Natural killer cell (primary cell): Measurements from ENCODE around the gene MIA2. TPM values are rescaled to one million over a fixed set of nuclear protein-coding genes. Genes with fewer than 3 reads are reported as not detected.

Source experiments
- ATAC-seq, 3 donors: fragments of 150-1000 bp in 2 of 3; fragments of 200-7000 bp in 1 of 3; cut with Tn5 transposase; 1 replicate in 1 of 3; 2 replicates in 2 of 3; pipeline ENCODE4 v1.10.0; 2021; ENCODE audit warnings: mild to moderate bottlenecking in 2 of 3, moderate library complexity in 2 of 3
- DNase-seq, 2 donors: peaks; one replicate each; pipeline versions ENCODE4 v3.0.0 to v3.0.0-alpha.2; 2013 to 2021; ENCODE audit warnings: mixed read lengths in 1 of 2
- H3K27ac ChIP-seq: one replicate; pipeline ENCODE4 v1.5.1; 2013; ENCODE audit warnings: mild to moderate bottlenecking, low read length
- H3K27me3 ChIP-seq: one replicate; pipeline ENCODE4 v1.6.1; 2013; ENCODE audit warnings: low read length; ENCODE audit not compliant: control insufficient read depth, insufficient read depth
- H3K36me3 ChIP-seq: one replicate; pipeline ENCODE4 v1.6.1; 2013; ENCODE audit warnings: low read length; ENCODE audit not compliant: control insufficient read depth, insufficient read depth
- H3K4me1 ChIP-seq: one replicate; pipeline ENCODE4 v1.6.1; 2013; ENCODE audit warnings: low read length; ENCODE audit not compliant: control insufficient read depth, insufficient read depth
- H3K4me3 ChIP-seq: one replicate; pipeline ENCODE4 v1.5.1; 2013; ENCODE audit warnings: low read length
- H3K9me3 ChIP-seq: one replicate; pipeline ENCODE4 v1.6.1; 2013; ENCODE audit warnings: low read length; ENCODE audit not compliant: control insufficient read depth, insufficient read depth
- H3K27ac Mint-ChIP-seq, 2 donors: one replicate each; pipeline ENCODE4 v1.8.0; 2022; ENCODE audit warnings: mild to moderate bottlenecking in 2 of 2, mixed read lengths in 2 of 2, moderate library complexity in 1 of 2
- H3K27me3 Mint-ChIP-seq, 2 donors: one replicate each; pipeline ENCODE4 v1.8.0; 2022; ENCODE audit warnings: low read depth in 2 of 2, mixed read lengths in 2 of 2
- H3K36me3 Mint-ChIP-seq: one replicate; pipeline ENCODE4 v1.8.0; 2022; ENCODE audit warnings: mixed read lengths
- H3K4me1 Mint-ChIP-seq, 2 donors: one replicate each; pipeline ENCODE4 v1.8.0; 2022; ENCODE audit warnings: mixed read lengths in 2 of 2
- H3K4me3 Mint-ChIP-seq: one replicate; pipeline ENCODE4 v1.8.0; 2022; ENCODE audit warnings: mild to moderate bottlenecking, moderate library complexity, mixed read lengths
- H3K9me3 Mint-ChIP-seq, 2 donors: one replicate each; pipeline ENCODE4 v1.8.0; 2022; ENCODE audit warnings: mixed read lengths in 2 of 2
- CTCF ChIP-seq: fragments of 200-600 bp; IDR thresholded peaks from one replicate; pipeline ENCODE4 v1.8.0; 2022; ENCODE audit warnings: antibody characterized with exemption
- WGBS: methylation state at CpG from one replicate; pipeline ENCODE4 v1.1.7; 2013; ENCODE audit warnings: missing lambda C conversion rate; ENCODE audit not compliant: insufficient coverage; 5-methylcytosine and 5-hydroxymethylcytosine counted together
- intact Hi-C: fragments of 100-400 bp; cut with micrococcal nuclease; formaldehyde crosslinking; loops from one replicate; pipeline ENCODE4 v1.14.2; 2022
- total RNA-seq, 4 donors: library from RNA; stranded (reverse); fragments of 120-200 nt in 1 of 4; gene quantifications; one replicate each; pipeline versions ENCODE4 v1.2.3 to v1.2.4, GENCODE V29; 2013 to 2022

The MIA2 gene
- total RNA-seq, 3 donors from 2014 or later (not counting 1 experiment from before 2014, with no cell fraction given) = 44.7 to 45.7 (median 45.4) TPM

DNA sequence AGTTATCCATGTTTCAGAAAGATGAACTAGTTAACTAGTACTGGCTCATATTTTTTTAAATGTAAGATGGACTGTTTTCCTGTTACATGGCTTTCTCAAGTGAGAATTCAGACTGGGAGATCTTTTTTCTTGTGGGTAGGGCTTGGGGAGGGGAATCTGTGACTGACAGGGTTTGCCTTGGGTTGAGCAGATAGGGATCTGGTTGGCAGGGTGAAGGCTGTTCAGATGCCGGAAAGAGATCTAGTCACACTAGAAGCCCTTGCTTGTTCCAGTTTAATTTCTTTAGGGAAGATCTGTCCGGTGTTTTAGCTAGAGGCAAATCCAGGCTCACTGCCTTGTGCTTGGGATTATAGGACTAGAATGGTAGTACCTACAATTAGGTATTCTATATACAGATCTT is 135.3 kb downstream of the MIA2 start:
- intact Hi-C loops = loop anchor here (10.0 kb wide), 1 partner anchor 134 kb away; the partner anchor contains the start of gene MIA2
- peaks cover 3 to 4% of the 10 kb centered on the region in 2 donors for H3K9me3 Mint-ChIP-seq
- no peaks in the 10 kb centered on the region for H3K4me1 ChIP-seq
- no peaks in the 10 kb centered on the region for H3K27me3 Mint-ChIP-seq
- peaks cover 20 to 21% of the 10 kb centered on the region in 2 donors for H3K4me1 Mint-ChIP-seq
- H3K27ac Mint-ChIP-seq = peak overlapping the region; percentile 35 to 65
- no peak for ATAC-seq
- H3K27ac ChIP-seq = no peak overlapping the region
- peaks cover 5% of the 10 kb centered on the region for H3K9me3 ChIP-seq
- H3K4me3 ChIP-seq = no peak overlapping the region
- H3K36me3 ChIP-seq = peaks cover 11% of the 10 kb centered on the region
- H3K4me3 Mint-ChIP-seq = no peak overlapping the region
- 96% methylated on average over 1 of the region's 2 CpGs for WGBS
- no peak for DNase-seq
- no peak for TF ChIP-seq CTCF
- no peaks in the 10 kb centered on the region for H3K27me3 ChIP-seq
- H3K36me3 Mint-ChIP-seq = peaks cover 18% of the 10 kb centered on the region

DNA sequence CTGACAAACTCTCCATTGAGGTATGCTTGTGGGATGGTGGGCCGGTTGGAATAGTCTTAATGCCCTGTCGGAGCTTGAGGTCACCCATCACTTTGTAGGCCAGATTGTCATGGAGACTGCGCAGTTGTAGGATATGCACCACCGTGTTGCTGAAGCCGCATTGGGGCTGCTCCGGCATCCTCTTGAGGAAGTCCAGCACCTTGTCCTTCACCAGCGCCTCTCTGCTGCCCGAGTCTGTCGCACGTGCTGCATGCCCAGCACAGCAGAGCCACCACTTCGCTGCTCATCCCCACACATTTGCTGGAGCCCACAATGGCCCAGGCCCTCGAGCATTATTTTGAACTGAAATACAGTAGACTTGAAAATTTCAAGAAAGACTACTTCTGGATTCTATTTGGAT is 136.7 kb downstream of the MIA2 start:
- no peak for ATAC-seq

DNA sequence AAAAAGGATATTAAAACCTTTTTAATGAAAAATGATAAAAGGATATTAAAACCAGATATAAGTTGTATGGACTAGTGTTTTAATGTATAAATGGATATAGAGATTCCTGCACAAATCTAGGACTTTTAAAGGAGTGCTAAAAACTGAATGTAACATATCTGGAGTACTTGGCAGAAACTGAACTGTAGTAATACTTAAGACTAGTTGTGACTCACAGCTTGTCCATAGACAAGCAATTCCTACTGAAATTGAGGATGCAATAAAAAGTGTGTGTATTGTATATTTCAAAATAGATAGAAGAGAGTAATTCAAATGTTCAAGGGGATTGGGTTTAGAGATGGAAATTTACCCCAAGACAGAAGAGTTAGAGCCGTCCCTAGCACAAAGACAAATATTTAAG is 138.9 kb downstream of the MIA2 start:
- 86% methylated on average over 1 of the region's 1 CpG for WGBS
- intact Hi-C loops = no loop called here
- no peak for TF ChIP-seq CTCF
- no peaks in the 10 kb centered on the region for H3K4me1 ChIP-seq
- H3K27ac ChIP-seq = no peak overlapping the region
- Mint-ChIP-seq H3K4me1 (peaks cover 17 to 29% of the 10 kb centered on the region in 2 donors), H3K27me3 (no peaks in the 10 kb centered on the region), H3K4me3 (no peak overlapping the region), H3K27ac (peak overlapping the region in 1 of 2 donors; percentile 7), H3K36me3 (no peaks in the 10 kb centered on the region), H3K9me3 (no peaks in the 10 kb centered on the region)
- no peaks in the 10 kb centered on the region for H3K27me3 ChIP-seq
- no peak overlapping the region for H3K4me3 ChIP-seq
- no peaks in the 10 kb centered on the region for H3K9me3 ChIP-seq
- no peak for ATAC-seq
- no peak for DNase-seq
- peaks cover 11% of the 10 kb centered on the region for H3K36me3 ChIP-seq

More for the DNA sequence above, 136.7 kb downstream of the MIA2 start:
- H3K27ac ChIP-seq = no peak overlapping the region
- H3K36me3 ChIP-seq = peaks cover 11% of the 10 kb centered on the region
- peaks cover 7% of the 10 kb centered on the region for H3K36me3 Mint-ChIP-seq
- WGBS = 98% methylated on average over 12 of the region's 12 CpGs
- DNase-seq = no peak
- no peak for TF ChIP-seq CTCF
- peaks cover 20 to 21% of the 10 kb centered on the region in 2 donors for H3K4me1 Mint-ChIP-seq
- intact Hi-C loops = no loop called here
- H3K9me3 ChIP-seq = no peaks in the 10 kb centered on the region
- no peaks in the 10 kb centered on the region for H3K4me1 ChIP-seq
- no peak overlapping the region for H3K4me3 Mint-ChIP-seq
- peaks cover 1% of the 10 kb centered on the region in 2 donors for H3K9me3 Mint-ChIP-seq
- H3K27ac Mint-ChIP-seq = peak overlapping the region in 1 of 2 donors; percentile 25
- H3K27me3 Mint-ChIP-seq = no peaks in the 10 kb centered on the region
- no peak overlapping the region for H3K4me3 ChIP-seq
- H3K27me3 ChIP-seq = no peaks in the 10 kb centered on the region

- H3K27me3 ChIP-seq = no peaks in the 10 kb centered on the region
- no peak overlapping the region for H3K27ac ChIP-seq
- no peaks in the 10 kb centered on the region for H3K9me3 Mint-ChIP-seq
- H3K36me3 ChIP-seq = peaks cover 11% of the 10 kb centered on the region
- H3K4me3 Mint-ChIP-seq = no peak overlapping the region
- ATAC-seq (no peak), DNase-seq (no peak)
- no peak overlapping the region for H3K27ac Mint-ChIP-seq
- H3K4me1 ChIP-seq = no peaks in the 10 kb centered on the region
- intact Hi-C loops = no loop called here
- TF ChIP-seq CTCF = no peak
- H3K27me3 Mint-ChIP-seq = no peaks in the 10 kb centered on the region
- no peak overlapping the region for H3K4me3 ChIP-seq
- H3K4me1 Mint-ChIP-seq = peaks cover 11 to 15% of the 10 kb centered on the region in 2 donors
- no peaks in the 10 kb centered on the region for H3K9me3 ChIP-seq
- H3K36me3 Mint-ChIP-seq = no peaks in the 10 kb centered on the region
Observed at GRCh38 chr14:39374851-39375250, 141.1 kb downstream of the MIA2 start.
